WI38 (cell line): ENCODE measurements around the gene SLC38A8.

Source experiments
- H3K4me3 ChIP-seq: 2 replicates; pipeline ENCODE4 v1.5.1; 2011; ENCODE audit warnings: low read depth, mild to moderate bottlenecking, control low read depth, low read length
- TF ChIP-seq, protein P1 (sequence below): IDR thresholded peaks from 2 replicates; pipeline ENCODE4 v1.5.1; 2012; ENCODE audit warnings: low read depth, mild to moderate bottlenecking, control low read depth, low read length

SLC38A8 gene

GRCh38 chr16:83989300-83989699 is 53.3 kb downstream of the SLC38A8 start:
- no peak overlapping the region for H3K4me3 ChIP-seq
- TF ChIP-seq, protein P1, sequence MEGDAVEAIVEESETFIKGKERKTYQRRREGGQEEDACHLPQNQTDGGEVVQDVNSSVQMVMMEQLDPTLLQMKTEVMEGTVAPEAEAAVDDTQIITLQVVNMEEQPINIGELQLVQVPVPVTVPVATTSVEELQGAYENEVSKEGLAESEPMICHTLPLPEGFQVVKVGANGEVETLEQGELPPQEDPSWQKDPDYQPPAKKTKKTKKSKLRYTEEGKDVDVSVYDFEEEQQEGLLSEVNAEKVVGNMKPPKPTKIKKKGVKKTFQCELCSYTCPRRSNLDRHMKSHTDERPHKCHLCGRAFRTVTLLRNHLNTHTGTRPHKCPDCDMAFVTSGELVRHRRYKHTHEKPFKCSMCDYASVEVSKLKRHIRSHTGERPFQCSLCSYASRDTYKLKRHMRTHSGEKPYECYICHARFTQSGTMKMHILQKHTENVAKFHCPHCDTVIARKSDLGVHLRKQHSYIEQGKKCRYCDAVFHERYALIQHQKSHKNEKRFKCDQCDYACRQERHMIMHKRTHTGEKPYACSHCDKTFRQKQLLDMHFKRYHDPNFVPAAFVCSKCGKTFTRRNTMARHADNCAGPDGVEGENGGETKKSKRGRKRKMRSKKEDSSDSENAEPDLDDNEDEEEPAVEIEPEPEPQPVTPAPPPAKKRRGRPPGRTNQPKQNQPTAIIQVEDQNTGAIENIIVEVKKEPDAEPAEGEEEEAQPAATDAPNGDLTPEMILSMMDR, result no peak

- no peak overlapping the region for H3K4me3 ChIP-seq
- TF ChIP-seq, protein P1, result no peak
Measured at GRCh38 chr16:83983491-83983890, 59.1 kb downstream of the SLC38A8 start.

DNA sequence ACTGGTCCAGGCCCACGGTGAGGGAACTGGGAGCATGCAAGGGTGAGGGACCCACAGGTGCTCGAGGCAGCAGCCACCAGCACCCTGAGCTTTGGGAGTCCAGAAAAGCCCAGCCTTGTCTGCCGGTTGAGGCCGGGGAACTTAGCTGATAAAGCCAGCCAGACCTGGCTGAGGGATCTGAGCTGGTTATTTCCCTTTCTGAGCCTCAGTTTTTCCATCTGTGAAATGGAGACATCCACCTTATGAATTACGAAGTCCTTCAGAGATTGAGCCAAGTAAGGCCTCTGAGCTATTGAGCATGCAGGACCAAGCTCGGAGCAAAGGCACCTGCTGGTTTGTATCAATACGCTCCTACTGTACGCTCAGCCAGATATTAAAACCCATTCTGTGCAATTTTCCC is 60.8 kb downstream of the SLC38A8 start:
- TF ChIP-seq, protein P1, result no peak
- H3K4me3 ChIP-seq, result no peak overlapping the region

GRCh38 chr16:83980794-83981193 is 61.8 kb downstream of the SLC38A8 start:
- TF ChIP-seq, protein P1, result no peak
- H3K4me3 ChIP-seq, result no peak overlapping the region

GRCh38 chr16:83979441-83979840 is 63.2 kb downstream of the SLC38A8 start:
- no peak overlapping the region for H3K4me3 ChIP-seq
- TF ChIP-seq, protein P1, result no peak

- H3K4me3 ChIP-seq, result no peak overlapping the region
- TF ChIP-seq, protein P1, result no peak
Measured at GRCh38 chr16:83978401-83978904, 64.1 kb downstream of the SLC38A8 start.

DNA sequence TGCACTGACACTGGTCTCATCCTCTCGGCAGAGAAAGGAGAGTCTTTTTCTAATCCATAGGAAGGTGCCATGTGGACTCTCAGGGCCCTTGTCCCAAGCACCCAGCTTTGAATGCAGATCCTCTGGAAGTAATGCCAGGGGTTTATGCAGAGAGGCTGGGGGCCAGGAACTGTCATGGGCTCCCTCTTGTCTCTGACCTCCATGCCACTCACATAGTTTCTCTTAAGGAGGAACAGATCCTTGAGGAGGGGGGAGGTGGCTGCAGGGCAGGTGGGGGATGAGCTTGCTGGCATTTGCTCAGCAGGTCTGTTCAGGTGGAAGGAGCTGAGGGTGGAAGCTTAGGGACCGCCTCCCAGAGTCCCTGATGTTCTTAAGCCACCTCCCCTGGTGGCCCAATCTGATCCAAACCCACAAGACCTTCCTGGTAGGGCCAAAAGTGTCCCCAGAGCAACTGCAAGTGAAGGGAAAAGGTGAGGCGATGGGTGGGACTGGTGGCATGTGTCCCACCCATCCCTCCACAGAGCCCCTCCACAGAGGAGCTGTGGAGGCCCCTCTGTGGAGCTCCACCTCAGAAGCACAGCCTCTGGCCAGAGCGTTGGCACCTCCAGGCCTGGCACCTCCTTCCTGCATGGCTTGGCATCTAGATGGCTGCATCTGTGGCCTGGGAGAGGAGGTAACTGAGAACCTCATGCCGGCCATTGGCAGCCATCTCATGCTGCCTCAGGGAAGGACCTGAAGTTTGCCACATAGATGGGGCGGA is 65.4 kb downstream of the SLC38A8 start:
- TF ChIP-seq, protein P1, result no peak

More for the DNA sequence above, 65.4 kb downstream of the SLC38A8 start:
- no peak overlapping the region for H3K4me3 ChIP-seq
